SK-N-SH (cell line): Measurements from ENCODE around the gene SSRP1. TPM values are rescaled to one million over a fixed set of nuclear protein-coding genes. Genes with fewer than 3 reads are reported as not detected.

Source experiments
- CTCF ChIA-PET: fragments of 300-600, 350-600 bp; formaldehyde crosslinking; extraction: SDS; loops from one replicate; lab custom pipeline; 2021; lab: Yijun Ruan, JAX
- POLR2A ChIA-PET: fragments of 350-600 bp; sonication (Branson Sonifier 250); formaldehyde crosslinking; extraction: SDS; loops from one replicate; lab custom pipeline; 2020; ENCODE audit warnings: antibody characterized with exemption, inconsistent platforms; lab: Yijun Ruan, JAX
- DNase-seq: peaks from one replicate; pipeline ENCODE4 v3.0.0; 2012
- H2AFZ ChIP-seq: fragments of 200-600 bp; sonication (generic); 2 replicates; pipeline ENCODE4 v1.8.1; 2016; ENCODE audit warnings: antibody characterized with exemption, mild to moderate bottlenecking, low read depth
- H3F3A ChIP-seq: fragments of 200-600 bp; sonication (generic); replicated peaks from 2 replicates; pipeline ENCODE3; 2016; ENCODE audit warnings: antibody characterized with exemption, mild to moderate bottlenecking; ENCODE audit not compliant: insufficient read depth
- H3K27ac ChIP-seq, 2 experiments: fragments of 200-500 bp in 1 of 2; fragments of 200-600 bp in 1 of 2; sonication (Bioruptor generic) in 1 of 2; sonication (generic), shearing (Covaris generic) in 1 of 2; 2 replicates each; pipeline versions ENCODE4 v1.5.1 to v1.6.1; 2014 to 2016; ENCODE audit warnings: low read depth in 2 of 2, inconsistent platforms in 1 of 2, low read length in 1 of 2, mild to moderate bottlenecking in 1 of 2, mixed read lengths in 1 of 2
- H3K27me3 ChIP-seq: fragments of 200-600 bp; sonication (generic), shearing (Covaris generic); 2 replicates; pipeline ENCODE4 v1.6.1; 2016; ENCODE audit warnings: mixed run types; ENCODE audit not compliant: insufficient read depth
- H3K36me3 ChIP-seq, 2 experiments: fragments of 200-500 bp in 1 of 2; fragments of 200-600 bp in 1 of 2; sonication (Bioruptor generic) in 1 of 2; sonication (generic) in 1 of 2; replicated peaks in 1 of 2; 2 replicates each; pipeline versions ENCODE3 to v1.5.1; 2014 to 2016; ENCODE audit warnings: low read length in 1 of 2, mild to moderate bottlenecking in 1 of 2; ENCODE audit not compliant: insufficient read depth in 2 of 2, control insufficient read depth in 1 of 2
- H3K4me1 ChIP-seq, 2 experiments: fragments of 200-500 bp in 1 of 2; fragments of 200-600 bp in 1 of 2; sonication (Bioruptor generic) in 1 of 2; sonication (generic), shearing (Covaris generic) in 1 of 2; 2 replicates each; pipeline versions ENCODE4 v1.5.1 to v1.6.1; 2014 to 2016; ENCODE audit warnings: low read depth in 1 of 2, low read length in 1 of 2, mixed run types in 1 of 2; ENCODE audit not compliant: insufficient read depth in 2 of 2, control insufficient read depth in 1 of 2
- H3K4me2 ChIP-seq: fragments of 200-600 bp; sonication (generic), shearing (Covaris generic); 2 replicates; pipeline ENCODE4 v1.6.1; 2017; ENCODE audit warnings: mixed run types
- H3K4me3 ChIP-seq, 2 experiments: fragments of 200-500 bp in 1 of 2; fragments of 200-600 bp in 1 of 2; sonication (Bioruptor generic) in 1 of 2; sonication (generic), shearing (Covaris generic) in 1 of 2; 2 replicates each; pipeline versions ENCODE4 v1.5.1 to v1.8.1; 2014 to 2016; ENCODE audit warnings: low read depth in 2 of 2, inconsistent platforms in 1 of 2, low read length in 1 of 2, mild to moderate bottlenecking in 1 of 2, mixed read lengths in 1 of 2, moderate library complexity in 1 of 2
- H3K79me2 ChIP-seq: fragments of 200-600 bp; sonication (generic); 2 replicates; pipeline ENCODE4 v1.8.1; 2017; ENCODE audit warnings: mild to moderate bottlenecking; ENCODE audit not compliant: insufficient read depth
- H3K9ac ChIP-seq: fragments of 200-600 bp; sonication (generic); 2 replicates; pipeline ENCODE4 v1.6.1; 2017; ENCODE audit warnings: mixed run types
- H3K9me2 ChIP-seq: fragments of 200-600 bp; sonication (generic); 2 replicates; pipeline ENCODE4 v1.6.1; 2017; ENCODE audit warnings: mixed run types
- H3K9me3 ChIP-seq: fragments of 200-600 bp; sonication (generic); 2 replicates; pipeline ENCODE4 v1.6.1; 2017; ENCODE audit warnings: mixed run types, mild to moderate bottlenecking, moderate library complexity
- H4K20me1 ChIP-seq: fragments of 200-600 bp; sonication (generic); 2 replicates; pipeline ENCODE4 v1.6.1; 2017; ENCODE audit warnings: mild to moderate bottlenecking, mixed run types; ENCODE audit not compliant: insufficient read depth
- CHD2 ChIP-seq: fragments of 150-350 bp; IDR thresholded peaks from 2 replicates; pipeline ENCODE4 v1.6.1; 2018; ENCODE audit warnings: low read length; ENCODE audit not compliant: partially characterized antibody
- CTCF ChIP-seq: fragments of 200-600 bp; sonication (generic); IDR thresholded peaks from 2 replicates; pipeline ENCODE4 v1.6.1; 2017; ENCODE audit warnings: antibody characterized with exemption, mild to moderate bottlenecking, moderate library complexity
- ELF1 ChIP-seq: IDR thresholded peaks from 2 replicates; pipeline ENCODE4 v1.4.0; 2012
- EP300 ChIP-seq, 2 experiments: IDR thresholded peaks; 2 replicates each; pipeline versions ENCODE4 v1.4.0 to v1.6.1; 2012; ENCODE audit warnings: borderline replicate concordance in 1 of 2, low read depth in 1 of 2, low read length in 1 of 2
- GABPA ChIP-seq: IDR thresholded peaks from 2 replicates; pipeline ENCODE4 v1.4.0; 2012; ENCODE audit warnings: low read depth, mild to moderate bottlenecking
- IRF3 ChIP-seq: fragments of 150-350 bp; IDR thresholded peaks from 2 replicates; pipeline ENCODE4 v1.6.1; 2016; ENCODE audit warnings: mild to moderate bottlenecking, low read depth, low read length
- JUND ChIP-seq: IDR thresholded peaks from 2 replicates; pipeline ENCODE4 v1.4.0; 2012
- MXI1 ChIP-seq: IDR thresholded peaks from 2 replicates; pipeline ENCODE4 v1.6.1; 2012; ENCODE audit warnings: mild to moderate bottlenecking, low read depth, low read length, improper control_type of control experiment
- NRF1 ChIP-seq: IDR thresholded peaks from 2 replicates; pipeline ENCODE4 v1.6.1; 2012; ENCODE audit warnings: low read depth, mild to moderate bottlenecking, low read length
- POLR2AphosphoS5 ChIP-seq: IDR thresholded peaks from 2 replicates; pipeline ENCODE4 v1.6.1; 2012; ENCODE audit warnings: low read depth, low read length
- SMC3 ChIP-seq: IDR thresholded peaks from 2 replicates; pipeline ENCODE4 v1.6.1; 2012; ENCODE audit warnings: low read depth, low read length, improper control_type of control experiment
- TAF1 ChIP-seq: IDR thresholded peaks from 2 replicates; pipeline ENCODE4 v1.6.1; 2012; ENCODE audit warnings: low read depth, mild to moderate bottlenecking, low read length, moderate library complexity, borderline replicate concordance
- TCF12 ChIP-seq: IDR thresholded peaks from 2 replicates; pipeline ENCODE4 v1.4.0; 2012
- USF2 ChIP-seq: fragments of 150-350 bp; IDR thresholded peaks from 2 replicates; pipeline ENCODE4 v1.6.1; 2017; ENCODE audit warnings: antibody characterized with exemption, low read length, low read depth, borderline replicate concordance
- WGBS: methylation state at CpG from one replicate; pipeline ENCODE4 v1.1.6; 2017; ENCODE audit warnings: low lambda C conversion rate; 5-methylcytosine and 5-hydroxymethylcytosine counted together
- polyA plus RNA-seq, 3 experiments: library from polyadenylated mRNA; depleted of rRNA; stranded (reverse); fragments of >200 nt; gene quantifications; 2 replicates each; pipeline ENCODE4 v1.2.3, GENCODE V29; 2012

Gene SSRP1
- polyA plus RNA-seq, 1 of the 3 experiments (the other 2 are of a cell fraction) = 137 TPM

- H3K9ac ChIP-seq = no peak overlapping the region
Observed at GRCh38 chr11:57316017-57316416, 19.7 kb downstream of the SSRP1 start.

GRCh38 chr11:57315491-57315890, 20.2 kb downstream of the SSRP1 start:
- Histone ChIP-seq H2AFZ (no peak overlapping the region), H3F3A (peaks cover 8% of the 10 kb centered on the region), H3K9me3 (no peaks in the 10 kb centered on the region), H3K4me2 (no peak overlapping the region), H3K27ac (no peak overlapping the region), H4K20me1 (peaks cover 23% of the 10 kb centered on the region), H3K9me2 (no peaks in the 10 kb centered on the region), H3K4me1 (peaks cover 2 to 12% of the 10 kb centered on the region in 2 experiments; a peak in 1 of 4 replicates), H3K36me3 (peaks cover 29 to 65% of the 10 kb centered on the region in 2 experiments), H3K4me3 (no peak overlapping the region), H3K27me3 (no peaks in the 10 kb centered on the region), H3K79me2 (peaks cover 31% of the 10 kb centered on the region), H3K9ac (no peak overlapping the region)
- TF ChIP-seq CHD2 (no peak), POLR2AphosphoS5 (no peak), GABPA (no peak), CTCF (no peak), EP300 (IDR thresholded peaks at IDR 0.05; ENCODE audit: borderline replicate concordance in 1 of 2, low read depth in 1 of 2, low read length in 1 of 2) (no peak), TCF12 (no peak), ELF1 (no peak), USF2 (no peak), IRF3 (no peak)
- ChIA-PET CTCF (no interaction called here), POLR2A (no interaction called here)
- 74% methylated on average over 8 of the region's 8 CpGs for WGBS
- no peak for DNase-seq

More at GRCh38 chr11:57316017-57316416, 19.7 kb downstream of the SSRP1 start:
- TF ChIP-seq IRF3 (no peak), EP300 (IDR thresholded peaks at IDR 0.05; ENCODE audit: borderline replicate concordance in 1 of 2, low read depth in 1 of 2, low read length in 1 of 2) (no peak), NRF1 (no peak), MXI1 (no peak), JUND (no peak), TAF1 (no peak), SMC3 (no peak), POLR2AphosphoS5 (no peak)
- TF ChIP-seq, all 33 proteins: peak for 0
- Histone ChIP-seq H3K9me2 (no peaks in the 10 kb centered on the region), H3F3A (peaks cover 8% of the 10 kb centered on the region), H3K36me3 (peaks cover 32 to 63% of the 10 kb centered on the region in 2 experiments), H3K27me3 (no peaks in the 10 kb centered on the region), H3K4me3 (no peak overlapping the region), H4K20me1 (peaks cover 23% of the 10 kb centered on the region), H3K4me1 (peaks cover 0 to 13% of the 10 kb centered on the region in 2 experiments; a peak in 3 of 4 replicates), H3K9me3 (no peaks in the 10 kb centered on the region), H2AFZ (no peak overlapping the region), H3K4me2 (no peak overlapping the region), H3K27ac (no peak overlapping the region), H3K79me2 (peaks cover 34% of the 10 kb centered on the region)
- ChIA-PET POLR2A (no interaction called here), CTCF (no interaction called here)
- 98% methylated on average over 3 of the region's 3 CpGs for WGBS
- no peak for DNase-seq
